NCI-H524 treated with DMSO at 0.1 percent for 48 hours (cell line): ENCODE results near the gene SMPD3.

ENCODE experiments used
- DNase-seq: peaks from one replicate; lab custom pipeline; 2025; lab: John Stamatoyannopoulos, UW

Gene SMPD3

DNA sequence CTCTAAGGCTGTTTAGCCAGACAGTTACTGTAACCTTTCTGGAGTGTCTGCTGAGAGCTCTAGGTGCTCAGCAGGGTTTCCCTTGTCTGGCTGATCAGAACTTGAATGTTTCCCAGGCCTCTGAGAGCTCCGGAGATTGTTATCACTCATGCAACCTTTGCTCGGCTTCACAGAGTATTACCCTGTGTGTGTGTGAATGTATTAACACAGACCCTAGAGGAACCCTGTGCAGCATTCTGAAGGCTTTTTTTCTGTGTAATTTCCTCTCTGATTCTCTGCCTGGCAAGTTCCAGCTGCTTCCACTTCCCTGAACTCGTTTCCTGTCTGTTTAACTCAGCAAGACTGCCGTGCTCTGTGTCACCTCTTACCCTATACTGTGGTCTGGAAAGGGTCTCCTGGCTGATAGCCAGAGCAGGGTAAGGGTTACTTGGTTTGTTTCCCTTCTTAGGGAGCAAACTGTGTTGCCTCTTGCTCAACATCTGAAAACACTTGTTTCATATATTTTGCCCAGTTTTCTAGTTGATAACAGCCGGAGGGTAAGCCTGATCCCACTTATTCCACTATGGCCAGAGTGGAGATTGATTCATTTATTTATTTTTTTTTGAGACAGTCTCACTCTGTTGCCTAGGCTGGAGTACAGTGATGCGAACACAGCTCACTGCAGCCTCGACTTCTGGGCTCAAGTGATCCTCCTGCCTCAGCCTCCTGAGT is 115.7 kb downstream of the SMPD3 start:
- no peak for DNase-seq

DNA sequence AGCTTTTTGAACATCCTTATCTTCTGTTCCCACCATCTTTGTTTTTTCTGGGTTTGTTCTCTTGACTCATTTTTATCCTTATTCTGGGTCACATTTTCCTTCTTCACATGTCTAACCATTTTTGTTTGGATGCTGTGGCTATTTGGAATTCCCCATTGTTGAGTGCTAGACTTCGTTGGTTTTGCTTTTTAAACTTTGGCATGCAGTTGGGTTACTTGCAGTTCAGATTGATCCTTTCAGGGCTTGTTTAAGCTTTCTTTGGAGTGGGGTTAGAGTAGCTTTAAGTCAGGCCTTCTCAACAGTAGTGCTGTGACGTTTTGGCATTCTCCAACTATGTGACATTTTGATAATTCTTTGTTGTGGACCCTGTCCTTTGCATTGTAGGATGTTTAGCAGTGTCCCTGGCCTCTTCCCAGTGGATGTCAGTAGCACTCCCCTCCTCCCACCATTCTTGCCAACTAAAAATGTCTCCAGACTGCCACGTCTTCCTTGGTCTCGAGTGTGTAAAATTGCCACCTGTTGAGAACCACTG is 116.4 kb downstream of the SMPD3 start:
- DNase-seq = no peak

DNA sequence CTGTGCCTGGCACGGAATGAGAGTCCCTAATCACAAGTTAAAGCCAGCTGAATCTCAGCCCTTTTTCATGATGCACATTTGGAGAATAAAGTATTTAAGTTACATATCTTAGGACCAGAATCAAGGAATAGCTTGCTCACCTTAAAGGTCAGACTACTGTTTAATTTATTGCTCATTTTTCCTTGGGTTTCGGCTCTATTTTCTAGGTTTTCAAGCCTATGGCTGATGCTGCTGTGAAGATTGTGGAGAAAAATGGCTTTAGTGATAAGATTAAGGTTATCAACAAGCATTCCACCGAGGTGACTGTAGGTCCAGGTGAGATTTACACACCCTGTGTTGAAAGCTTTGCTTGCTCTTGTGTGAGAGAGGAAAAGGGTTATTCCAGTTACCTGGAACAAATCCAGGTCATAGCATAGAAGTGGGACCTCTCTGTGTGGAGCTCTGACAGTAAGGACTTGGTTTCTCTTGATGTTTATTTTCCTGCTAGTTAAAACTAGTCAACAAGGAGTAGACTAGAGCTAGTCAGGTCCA is 119.4 kb downstream of the SMPD3 start:
- no peak for DNase-seq

DNA sequence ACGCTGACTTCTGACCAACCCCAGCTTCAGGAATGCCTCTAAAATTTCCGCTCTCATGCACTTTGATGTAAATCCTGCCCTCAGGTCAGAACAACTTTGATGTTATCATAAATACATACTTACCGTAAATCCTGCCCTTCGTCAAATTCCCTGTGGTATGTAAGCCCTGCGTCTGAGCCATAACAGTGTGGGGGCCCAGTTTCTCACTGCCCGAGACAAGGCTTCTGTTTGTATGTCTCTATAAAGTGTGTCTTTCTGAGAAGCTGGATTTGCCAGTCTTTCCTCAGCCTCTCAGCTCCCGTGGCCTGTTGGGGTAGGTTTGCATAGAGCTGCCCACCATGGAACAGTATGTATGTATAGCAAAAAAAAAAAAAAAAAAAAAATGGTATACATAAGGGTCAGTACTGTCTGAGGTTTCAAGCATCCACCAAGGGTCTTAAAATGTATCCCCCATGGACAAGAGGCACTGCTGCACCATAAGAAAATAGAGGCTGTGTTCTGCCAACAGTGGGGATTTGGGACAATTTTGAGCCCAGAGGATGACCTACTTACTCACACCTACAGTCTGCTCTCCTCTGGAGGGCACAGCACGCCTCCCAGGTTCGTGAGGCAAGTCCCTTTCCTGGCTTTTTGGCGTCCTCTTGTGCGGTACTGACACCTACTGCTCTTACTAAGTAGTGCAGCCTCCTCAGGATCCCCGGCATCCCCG is 120.0 kb downstream of the SMPD3 start:
- peak; percentile 46 for DNase-seq

DNA sequence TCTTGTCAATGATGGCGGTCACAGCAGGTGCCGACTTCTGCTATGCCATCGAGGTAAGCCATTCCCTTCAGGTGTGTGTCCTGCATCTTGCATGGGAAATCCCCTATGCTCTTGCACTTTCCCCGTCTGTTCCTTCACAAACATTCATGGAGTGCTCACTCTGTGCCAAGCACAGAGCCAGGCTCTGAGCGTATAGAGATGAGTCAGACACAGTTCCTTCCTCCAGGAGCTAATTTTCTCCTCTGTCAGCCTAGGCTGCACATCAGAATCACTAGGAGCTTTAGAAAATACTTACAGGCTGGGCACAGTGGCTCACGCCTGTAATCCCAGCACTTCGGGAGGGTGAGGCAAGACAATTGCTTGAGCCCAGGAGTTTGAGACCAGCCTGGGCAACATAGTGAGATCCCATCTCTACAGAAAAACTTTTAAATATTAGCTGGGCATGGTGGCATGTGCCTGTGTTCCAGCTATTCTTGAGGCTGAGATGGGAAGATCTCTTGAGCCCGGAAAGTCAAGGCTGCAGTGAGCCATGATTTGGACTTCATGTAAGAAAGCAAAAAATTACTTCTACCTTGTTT is 123.4 kb downstream of the SMPD3 start:
- DNase-seq = no peak

DNA sequence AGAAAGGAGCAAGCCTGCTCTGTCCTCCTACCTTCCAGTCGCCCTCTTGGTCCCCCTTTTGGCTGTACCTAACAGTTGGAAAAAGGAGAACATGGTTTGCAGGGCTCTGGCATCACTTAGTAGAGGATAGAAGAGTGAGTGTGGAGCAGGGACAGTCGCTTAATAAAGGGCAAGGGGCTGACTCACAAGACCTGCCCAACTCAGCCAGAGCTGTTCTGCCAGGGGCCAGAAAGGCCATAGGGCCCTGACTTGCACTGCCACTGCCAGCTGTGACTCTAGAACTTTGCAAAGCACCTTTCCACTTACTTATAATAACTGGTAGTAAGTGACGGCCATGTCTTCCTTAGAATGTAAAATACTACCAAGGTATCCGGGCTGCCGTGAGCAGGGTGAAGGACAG is 124.0 kb downstream of the SMPD3 start:
- no peak for DNase-seq

DNA sequence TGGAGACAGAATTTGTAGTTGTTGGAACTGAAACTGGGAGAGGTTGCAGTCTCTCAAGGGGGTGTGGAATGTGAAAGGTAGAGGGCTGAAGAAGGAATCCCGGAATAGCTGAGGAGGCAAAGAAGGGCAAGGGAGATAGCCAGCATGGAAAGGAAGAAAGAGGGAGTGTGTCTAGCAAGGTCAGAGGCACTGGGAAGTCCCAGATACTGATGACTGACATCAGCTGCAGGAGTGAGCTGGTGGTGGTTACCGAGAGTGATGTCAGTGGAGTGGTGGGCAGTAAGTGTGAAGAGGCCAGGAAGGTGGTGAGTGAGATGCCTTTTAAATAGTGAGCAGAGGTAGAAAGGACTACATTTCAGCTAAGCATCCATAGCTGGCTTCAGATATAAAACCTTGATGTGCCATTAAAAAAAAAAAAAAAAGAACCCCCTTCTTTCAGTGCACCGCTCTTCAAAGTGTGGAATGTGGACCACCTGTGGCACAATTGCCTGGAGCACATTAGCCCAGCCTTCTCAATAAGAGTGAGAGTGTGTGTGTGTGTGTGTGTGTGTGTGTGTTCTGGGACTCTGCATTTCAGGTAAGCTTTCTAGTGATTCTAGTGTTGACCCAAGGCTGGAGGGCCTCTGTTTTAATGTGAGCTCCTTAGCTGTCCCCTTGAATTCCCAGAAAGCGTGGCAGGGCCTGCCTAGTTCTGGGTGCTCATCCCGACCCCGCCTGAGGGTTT is 129.0 kb downstream of the SMPD3 start:
- DNase-seq = no peak

DNA sequence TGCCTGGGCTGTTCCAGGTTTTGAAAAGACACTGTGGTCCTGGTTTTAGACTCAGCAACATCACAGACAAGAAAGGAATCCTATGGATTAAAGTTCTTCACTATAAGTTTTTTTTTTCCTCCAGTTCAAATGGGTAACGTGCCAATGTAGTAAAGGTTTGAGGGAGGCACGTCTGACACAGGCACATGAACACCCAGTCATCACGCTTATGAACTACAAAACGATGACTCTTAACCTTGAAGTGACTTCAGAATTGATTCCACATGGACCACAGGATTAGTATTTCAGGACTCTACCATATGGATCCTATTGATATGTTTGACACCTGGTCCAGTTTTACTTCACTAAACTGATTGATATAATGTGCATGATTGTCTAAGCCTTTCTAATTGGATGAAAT is 135.2 kb downstream of the SMPD3 start:
- DNase-seq = no peak

DNA sequence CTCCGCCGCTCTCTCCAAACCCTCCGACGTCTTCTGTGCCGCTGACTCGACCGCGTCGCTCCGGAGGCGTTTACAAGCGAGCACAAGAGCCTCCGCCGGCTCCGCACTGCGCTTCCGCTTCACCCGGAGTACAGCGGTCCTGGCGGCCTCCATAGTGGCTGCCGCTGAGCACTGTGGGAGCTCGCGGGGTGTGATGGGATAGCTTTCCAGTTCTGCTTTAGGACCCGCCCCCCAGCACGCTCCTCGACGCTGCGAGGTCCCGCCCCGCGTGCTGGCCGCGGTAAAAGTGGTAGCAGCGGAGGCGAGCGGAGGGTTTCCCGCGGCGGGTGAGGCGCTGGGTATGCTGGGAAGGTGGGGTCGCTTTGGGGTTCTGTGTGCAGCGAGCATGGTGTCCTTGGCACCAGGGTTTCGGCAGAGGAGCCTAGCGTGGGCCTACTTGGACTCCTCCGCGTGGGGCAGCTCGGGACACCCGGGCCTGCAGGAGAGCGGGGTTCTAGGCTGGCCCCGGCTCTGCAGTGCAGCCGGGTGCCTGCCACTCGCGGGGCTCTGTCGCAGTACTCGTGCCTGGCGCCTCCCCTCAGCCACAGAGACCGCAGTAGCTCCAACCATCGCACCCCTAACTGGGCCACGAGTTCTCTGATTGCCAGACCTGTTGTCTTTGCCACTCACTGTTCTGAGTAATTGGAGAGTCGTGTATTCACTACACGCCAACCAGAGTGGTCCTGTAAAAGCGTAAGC is 137.4 kb downstream of the SMPD3 start, which contains the start of the genes PRMT7 and SLC7A6OS:
Gene PRMT7, plus strand, starts transcription at position 246 of the 738 bp plus-strand sequence. CDS start 4,961 bp downstream, outside the sequence.
Gene SLC7A6OS, minus strand, starts transcription at position 173 of the 738 bp plus-strand sequence. Its CDS starts 20 bp downstream, at position 153.
- peak; percentile 81 for DNase-seq

DNA sequence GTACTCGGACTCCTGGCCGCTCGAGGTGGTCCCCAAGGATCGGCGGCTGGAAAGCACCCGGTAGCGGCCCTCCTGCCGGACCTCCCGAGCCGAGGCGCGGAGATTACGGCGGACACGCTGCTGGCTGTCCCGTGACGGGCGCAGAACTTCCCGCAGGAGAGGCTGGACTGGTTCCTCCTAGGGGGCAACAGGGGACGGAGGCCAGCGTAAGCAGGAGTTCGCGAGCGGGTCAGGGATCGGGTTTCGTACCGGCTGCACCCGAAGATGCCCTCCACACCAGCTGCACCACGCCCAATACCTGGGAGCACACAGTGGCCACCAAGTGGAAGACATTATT is 137.9 kb downstream of the SMPD3 start:
- DNase-seq = no peak

DNA sequence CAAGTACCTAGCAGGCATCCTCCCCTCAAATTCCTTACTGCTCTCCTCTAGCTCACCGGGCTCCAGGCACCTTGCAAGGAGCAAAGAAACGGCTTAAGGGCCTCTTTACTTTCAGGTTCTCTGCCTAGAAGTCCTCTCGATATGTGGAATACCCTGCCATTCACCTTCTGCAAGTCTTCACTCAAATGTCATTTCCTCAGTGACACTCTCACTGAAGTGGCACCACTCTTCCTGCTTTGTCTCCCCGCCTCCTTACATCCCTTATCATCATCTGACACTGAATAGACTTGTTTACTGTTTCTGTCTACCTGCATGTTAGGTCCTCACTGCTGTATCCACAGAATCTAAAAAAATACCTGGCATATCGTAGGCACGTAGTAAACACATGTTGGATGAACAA is 138.5 kb downstream of the SMPD3 start:
- DNase-seq = no peak
